ENCODE data around the gene MMP7.
"Not testable (repeated sequence)": the region's sequence is repeated elsewhere in the genome, so short reads cannot be mapped to it uniquely, and the experiment has no call there.

MMP7 gene

DNA sequence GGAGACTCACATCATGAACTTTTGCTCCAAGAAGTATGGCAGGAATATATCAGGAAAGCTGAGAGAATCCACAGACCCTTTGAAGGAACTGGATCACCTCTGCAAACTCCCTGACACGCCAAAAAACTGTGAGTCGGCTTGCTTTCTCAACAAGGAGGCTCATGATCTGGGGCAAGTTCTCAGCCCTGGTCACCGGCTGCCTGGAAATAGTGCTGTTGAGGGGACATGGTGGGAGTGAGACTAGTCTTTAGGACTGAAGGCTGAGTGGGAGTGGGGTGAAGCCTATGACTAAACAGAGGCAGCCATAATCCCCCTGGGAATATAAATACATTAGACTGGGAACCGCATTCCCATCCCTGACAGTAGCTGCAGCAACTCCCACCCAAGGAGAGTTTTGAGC lies 8.4 kb upstream of the MMP7 start:
- no peak for DNase-seq

DNA sequence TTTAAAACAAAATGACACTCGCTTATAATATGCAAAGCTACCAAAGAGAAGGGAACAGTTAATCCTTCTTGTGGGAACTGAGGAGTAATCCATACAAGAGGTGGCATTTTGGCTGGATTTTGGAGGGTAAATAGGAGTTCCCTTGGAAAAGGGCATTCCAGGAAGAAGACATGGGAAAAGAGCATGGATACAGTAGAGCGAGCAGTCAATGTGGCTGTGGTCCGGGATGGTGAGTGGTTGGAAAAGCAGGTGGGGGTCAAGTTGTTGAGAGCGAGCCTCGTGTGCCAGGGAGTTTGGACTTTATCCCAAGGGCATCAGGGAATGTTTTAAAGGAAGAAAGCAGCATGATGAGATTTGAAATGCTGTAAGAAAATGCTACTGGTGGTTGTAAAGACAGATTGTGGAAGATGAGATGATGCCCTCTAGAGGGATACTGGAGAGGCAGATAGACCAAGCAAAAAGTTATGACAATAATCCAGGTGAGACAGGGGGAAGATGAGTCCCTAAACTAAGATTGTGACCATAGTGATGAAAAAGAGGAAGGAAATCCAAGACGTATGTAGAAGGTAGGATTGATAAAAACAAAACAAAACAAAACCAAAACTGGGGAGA lies 3.8 kb upstream of the MMP7 start:
- DNase-seq, result no peak

DNA sequence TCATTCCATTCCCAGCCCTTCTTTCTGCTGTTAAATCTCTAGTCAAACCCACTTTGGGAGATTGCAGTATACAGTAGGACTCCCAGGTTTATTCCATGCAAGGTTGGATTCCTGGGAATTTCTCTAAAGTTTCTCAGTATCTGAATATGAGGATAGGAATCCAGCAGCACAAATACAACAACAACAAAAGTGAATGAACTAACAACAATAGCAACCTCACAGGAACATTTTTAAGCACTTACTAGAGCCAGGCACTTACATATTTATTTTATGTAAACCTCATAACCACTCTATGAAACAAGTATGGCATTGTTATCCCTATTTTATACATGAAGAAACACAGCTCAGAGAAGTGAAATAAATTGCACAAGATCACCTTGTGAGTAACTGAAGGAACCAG lies 1.9 kb downstream of the MMP7 start:
- no peak for DNase-seq

DNA sequence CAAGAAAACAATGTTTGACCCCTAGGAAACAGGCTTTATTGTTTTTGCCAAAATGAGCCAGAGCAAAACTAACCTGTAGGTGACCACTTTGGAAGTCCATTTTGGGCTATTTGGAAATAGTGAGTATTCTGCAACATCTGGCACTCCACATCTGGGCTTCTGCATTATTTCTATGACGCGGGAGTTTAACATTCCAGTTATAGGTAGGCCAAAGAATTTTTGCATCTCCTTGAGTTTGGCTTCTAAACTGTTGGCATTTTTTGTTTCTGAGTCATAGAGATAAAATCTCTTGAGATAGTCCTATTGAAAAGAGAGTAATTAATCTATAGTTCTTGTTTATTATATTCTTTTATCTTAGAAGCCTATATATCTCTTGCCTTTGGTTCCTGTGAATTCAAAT lies 2.9 kb downstream of the MMP7 start:
- DNase-seq, result no peak

GRCh38 chr11:102527041-102527440 lies 3.5 kb downstream of the MMP7 start:
- DNase-seq, result no peak

DNA sequence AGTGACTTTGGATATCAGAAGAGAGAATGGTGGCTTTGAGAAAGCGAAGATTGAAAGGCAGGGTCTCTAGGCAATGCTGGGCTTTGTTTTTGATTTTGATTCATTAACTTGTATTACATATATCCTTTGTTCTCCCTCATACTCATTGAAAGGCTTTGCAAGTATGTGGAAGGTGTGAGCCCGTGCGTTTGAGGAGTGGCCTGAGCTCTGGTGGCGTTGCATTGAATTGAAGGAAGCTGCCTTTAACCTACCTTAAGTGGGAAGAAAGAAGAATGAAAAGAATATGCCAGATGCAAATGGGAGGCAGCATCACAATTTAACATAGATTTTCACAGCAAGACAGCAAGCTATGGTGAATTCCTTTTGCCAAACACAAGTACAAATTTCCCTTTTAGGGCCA lies 6.7 kb downstream of the MMP7 start:
- no peak for DNase-seq

DNA sequence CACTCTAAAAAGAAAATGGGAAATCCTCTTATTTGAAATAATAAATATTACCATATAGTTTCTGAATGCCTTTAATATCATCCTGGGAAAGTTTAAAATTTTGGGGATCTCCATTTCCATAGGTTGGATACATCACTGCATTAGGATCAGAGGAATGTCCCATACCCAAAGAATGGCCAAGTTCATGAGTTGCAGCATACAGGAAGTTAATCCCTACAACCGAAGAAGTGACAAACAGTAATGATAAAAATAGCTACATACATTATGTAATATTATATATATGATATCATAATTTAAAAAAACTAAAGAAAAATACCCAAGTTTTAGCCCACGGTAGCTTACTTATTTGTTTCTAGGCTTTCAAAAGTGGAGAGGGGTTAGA lies 7.4 kb downstream of the MMP7 start:
- no peak for DNase-seq

GRCh38 chr11:102522312-102523188 lies 8.0 kb downstream of the MMP7 start:
- no peak for DNase-seq

DNA sequence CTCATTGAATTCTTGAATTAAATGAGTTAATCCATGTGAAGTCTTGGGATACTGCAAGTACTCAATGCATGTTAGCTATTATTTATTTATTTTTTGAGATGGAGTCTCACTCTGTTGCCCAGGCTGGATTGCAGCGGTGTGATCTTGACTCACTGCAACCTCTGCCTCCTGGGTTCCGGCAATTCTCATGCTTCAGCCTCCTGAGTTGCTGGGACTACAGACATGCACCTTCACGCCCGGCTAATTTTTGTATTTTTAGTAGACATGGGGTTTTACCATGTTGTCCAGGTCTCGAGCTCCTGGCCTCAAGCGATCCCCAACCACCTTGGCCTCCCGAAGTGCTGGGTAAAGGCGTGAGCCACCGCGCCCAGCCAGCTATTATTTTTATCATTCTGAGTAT lies 9.4 kb downstream of the MMP7 start:
- no peak for DNase-seq

- no peak for DNase-seq
Observed at GRCh38 chr11:102520514-102520913, 10.0 kb downstream of the MMP7 start.

DNA sequence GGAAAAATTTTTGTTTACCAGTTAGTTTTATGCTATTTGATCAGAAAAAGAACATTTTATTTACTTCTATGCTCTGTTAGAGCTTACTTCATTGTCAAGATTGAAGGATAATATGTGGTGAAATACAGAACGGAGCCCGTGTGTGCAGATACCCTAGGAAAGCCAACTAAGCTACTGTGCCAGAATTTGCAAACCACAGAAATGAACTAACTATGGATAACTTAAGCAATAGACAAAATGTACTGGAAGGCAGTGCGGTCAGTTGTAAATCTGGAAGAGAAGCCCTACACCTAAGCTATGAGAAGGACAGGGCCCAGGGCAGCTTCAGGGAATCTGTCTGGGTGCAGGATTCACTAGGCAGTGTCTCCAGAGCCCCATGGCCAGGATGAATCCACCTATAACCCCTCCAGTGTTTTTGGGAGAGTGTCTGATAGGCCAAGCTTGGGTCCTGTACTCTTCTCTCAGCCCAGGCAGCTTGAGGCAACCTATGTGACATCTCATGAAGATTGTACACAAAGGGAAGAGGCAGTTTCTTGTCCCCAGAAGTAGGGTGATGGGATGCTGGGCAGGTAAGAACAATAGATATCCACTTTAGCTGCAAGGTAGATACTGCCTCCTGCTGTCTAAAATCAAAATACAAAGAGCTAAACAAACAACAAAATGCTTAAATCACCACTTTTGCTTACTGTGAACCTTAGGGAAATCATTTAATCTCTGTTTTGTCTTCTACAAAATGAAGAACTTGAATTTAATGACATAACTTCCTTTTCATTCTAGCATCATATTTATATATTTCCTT lies 12.1 kb downstream of the MMP7 start:
- DNase-seq, result no peak

GRCh38 chr11:102517670-102518069 lies 12.9 kb downstream of the MMP7 start:
- DNase-seq, result no peak

DNA sequence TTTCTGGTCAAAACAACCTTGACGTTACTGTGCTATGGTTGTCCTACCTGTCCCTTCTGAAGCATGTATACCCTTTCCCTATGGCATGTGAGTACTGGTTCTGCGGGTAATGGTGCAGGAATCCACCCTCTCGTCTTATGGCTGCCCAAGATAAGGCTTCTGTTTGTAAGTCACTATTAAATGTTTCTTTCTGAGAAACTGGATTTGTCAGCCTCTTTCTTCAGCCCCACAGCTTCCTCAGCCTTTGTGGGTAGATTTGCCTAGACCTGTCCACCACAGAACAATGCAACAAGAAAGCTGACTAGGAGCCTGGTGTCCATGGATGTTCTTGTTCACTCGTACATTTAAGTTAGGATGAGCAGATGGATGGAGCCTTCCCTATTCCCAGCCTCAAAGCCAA lies 14.4 kb downstream of the MMP7 start:
- no peak for DNase-seq

DNA sequence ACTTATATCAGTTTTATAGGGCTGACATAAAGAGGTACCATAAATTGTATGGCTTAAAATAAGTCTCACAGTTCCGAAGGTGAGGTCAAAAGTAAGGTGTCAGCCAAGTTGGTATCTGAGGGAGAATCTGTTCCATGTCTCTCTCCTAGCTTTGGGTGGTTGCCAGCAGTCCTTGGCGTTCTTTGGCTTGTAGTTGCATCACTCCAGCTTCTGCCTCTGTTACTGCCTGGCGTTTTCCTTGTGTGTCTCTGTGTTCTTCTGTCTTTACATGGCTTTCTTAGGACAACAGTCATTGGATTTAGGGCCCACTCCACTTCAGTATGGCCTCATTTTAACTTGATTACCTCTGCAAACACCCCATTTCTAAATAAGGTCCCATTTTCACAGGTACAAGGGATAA lies 16.7 kb downstream of the MMP7 start:
- peak; percentile 25 for DNase-seq

DNA sequence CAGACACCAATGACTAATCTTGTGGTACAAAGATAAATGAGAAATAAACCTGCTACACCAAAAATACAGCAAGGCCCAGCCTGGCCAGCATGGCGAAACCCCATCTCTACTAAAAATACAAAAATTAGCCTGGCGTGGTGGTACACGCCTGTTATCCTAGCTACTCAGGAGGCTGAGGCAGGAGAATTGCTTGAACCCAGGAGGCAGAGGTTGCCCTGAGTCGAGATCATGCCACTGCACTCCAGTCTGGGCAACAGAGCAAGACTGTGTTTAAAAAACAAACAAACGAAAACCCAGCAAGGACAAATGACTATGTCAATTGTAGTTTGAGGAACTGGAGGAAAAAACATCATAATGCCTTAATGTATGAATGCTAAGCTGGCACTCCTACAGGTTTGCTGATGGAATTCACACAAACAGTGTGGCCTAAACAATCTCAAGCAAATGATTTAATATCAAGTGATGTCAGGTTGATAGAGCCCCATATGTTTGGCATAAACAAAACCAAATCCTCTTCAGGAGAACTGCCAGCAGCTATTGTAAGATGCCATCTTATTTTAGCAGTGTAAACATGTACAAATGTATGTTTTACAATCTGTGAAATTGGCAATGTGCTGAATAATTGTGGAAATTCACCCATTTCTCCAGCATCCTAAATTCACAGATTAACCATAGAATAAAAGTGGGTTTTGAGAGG lies 20.0 kb downstream of the MMP7 start:
- DNase-seq, result no peak

DNA sequence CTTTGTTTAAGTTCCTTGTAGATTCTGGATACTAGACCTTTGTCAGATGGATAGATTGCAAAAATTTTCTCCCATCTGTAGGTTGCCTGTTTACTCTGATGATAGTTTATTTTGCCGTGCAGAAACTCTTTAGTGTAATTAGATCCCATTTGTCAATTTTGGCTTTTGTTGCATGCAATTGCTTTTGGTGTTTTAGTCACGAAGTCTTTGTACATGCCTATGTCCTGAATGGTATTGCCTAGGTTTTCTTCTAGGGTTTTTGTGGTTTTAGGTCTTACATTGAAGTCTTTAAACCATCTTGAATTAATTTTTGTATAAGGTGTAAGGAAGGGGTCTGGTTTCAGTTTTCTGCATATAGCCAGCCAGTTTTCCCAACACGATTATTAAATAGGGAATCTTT lies 27.7 kb downstream of the MMP7 start:
- not testable (repeated sequence) for DNase-seq

DNA sequence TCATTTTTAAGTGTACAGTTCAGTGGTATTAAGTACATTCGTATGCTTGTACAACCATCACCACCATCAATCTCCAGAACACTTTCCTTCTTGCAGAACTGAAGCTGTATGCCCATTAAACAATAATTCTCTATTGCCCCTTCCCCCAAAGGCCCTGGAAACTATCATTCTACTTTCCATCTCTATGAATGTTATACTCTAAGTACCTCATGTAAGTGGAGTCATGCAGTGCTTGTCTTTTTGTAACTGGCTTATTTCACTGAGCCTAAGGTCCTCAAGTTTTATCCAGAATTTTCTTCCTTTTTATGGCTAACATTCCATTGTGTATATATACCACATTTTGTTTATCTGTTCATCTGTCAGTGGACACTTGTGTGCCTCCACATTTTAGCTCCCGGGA lies 29.7 kb downstream of the MMP7 start:
- no peak for DNase-seq

DNA sequence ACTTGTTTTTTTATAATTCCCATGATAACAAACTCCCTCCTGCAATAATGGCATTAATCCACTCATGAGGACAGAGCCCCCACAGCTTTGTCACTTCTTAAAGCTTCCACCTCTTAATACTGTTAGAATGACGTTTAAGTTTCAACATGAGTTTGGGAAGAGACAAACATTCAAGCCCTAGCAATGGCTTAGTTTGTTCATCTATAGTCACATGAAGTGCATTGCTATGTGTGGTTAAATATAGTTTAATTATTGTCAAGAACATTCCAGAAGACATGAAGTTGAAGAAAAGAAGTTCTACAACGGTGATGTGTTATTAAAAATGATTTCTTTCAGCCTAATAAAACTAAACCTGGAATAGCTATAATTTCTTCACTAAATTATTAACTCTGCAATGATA lies 30.6 kb downstream of the MMP7 start:
- no peak for DNase-seq

- DNase-seq, result no peak
Observed at GRCh38 chr11:102499151-102499550, 31.4 kb downstream of the MMP7 start.

- DNase-seq, result no peak
Observed at GRCh38 chr11:102497061-102497460, 33.5 kb downstream of the MMP7 start.

DNA sequence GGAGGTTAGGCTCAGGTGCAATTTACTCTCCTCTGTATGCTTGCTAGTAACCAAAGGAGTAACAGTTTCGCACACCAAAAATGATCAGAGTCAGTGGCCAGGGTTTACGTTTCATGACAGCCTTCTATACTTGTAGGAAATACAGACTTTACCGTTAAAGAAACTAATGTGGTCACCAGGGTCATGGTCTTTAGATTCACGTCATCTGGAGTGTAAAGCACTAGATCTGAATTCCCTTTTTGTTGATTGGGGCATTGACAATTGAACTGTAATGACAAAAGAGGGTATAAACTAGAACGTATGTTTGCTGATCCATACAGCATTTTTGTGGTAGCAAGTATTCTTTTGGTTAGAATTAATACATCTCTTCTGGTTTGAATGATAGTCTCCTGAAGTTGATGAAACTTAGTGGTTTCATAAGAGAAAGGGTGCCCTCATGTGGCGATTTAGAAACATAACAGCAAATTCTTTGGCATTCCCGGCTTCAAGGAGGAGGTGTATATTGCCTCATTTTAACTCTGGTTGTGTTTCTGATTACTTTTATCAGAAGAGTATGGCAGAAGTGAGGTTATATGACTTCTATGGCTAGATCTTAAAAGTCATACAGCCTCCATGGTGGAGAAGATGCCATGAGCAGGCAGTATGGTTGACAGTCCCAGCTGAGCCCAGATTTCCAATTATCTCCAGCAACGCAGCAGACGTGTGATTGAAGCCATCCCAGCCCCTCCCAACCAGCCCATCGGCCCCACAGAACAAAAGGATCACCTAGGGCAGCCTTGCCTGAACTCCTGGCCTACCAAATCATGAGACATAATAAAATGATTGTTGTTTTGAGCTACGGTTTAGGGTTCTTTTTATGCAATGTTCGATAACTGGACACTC lies 35.1 kb downstream of the MMP7 start:
- peak; percentile 85 for DNase-seq

DNA sequence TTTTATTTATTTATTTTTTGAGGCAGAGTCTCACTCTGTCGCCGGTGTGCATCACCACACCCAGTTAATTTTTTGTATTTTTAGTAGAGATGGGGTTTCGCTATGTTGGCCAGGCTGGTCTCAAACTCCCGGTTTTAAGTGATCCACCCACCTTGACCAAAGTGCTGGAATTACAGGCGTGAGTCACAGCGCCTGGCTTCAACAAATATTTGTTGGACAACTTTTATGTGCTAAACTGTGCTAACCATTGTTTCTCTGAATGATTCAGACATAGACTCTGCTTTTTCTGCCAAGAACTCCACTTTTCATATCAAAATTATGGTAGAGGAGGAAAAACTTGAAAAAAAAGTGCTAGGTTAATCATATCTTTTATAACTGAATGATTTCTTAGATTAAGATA lies 36.3 kb downstream of the MMP7 start:
- no peak for DNase-seq
